GM18519 (cell line): Measurements from ENCODE around the gene ARHGEF10L.

Experiments used
- ATAC-seq: cut with Tn5 transposase; IDR thresholded peaks from one replicate; pipeline ENCODE4 v1.9.1; 2021; ENCODE audit warnings: mild to moderate bottlenecking, moderate library complexity; ENCODE audit not compliant: unreplicated experiment, low FRiP score

The ARHGEF10L gene

GRCh38 chr1:17545356-17545755 is 5.9 kb downstream of the ARHGEF10L start:
- no peak for ATAC-seq

- ATAC-seq: no peak
Observed at GRCh38 chr1:17546946-17547670, 7.6 kb downstream of the ARHGEF10L start.

GRCh38 chr1:17549384-17549783 is 9.9 kb downstream of the ARHGEF10L start:
- ATAC-seq: no peak

- no peak for ATAC-seq
Observed at GRCh38 chr1:17550729-17551584, 11.5 kb downstream of the ARHGEF10L start.

- no peak for ATAC-seq
Observed at GRCh38 chr1:17551755-17552234, 12.3 kb downstream of the ARHGEF10L start.

- ATAC-seq: no peak
Observed at GRCh38 chr1:17553975-17554700, 14.6 kb downstream of the ARHGEF10L start.

DNA sequence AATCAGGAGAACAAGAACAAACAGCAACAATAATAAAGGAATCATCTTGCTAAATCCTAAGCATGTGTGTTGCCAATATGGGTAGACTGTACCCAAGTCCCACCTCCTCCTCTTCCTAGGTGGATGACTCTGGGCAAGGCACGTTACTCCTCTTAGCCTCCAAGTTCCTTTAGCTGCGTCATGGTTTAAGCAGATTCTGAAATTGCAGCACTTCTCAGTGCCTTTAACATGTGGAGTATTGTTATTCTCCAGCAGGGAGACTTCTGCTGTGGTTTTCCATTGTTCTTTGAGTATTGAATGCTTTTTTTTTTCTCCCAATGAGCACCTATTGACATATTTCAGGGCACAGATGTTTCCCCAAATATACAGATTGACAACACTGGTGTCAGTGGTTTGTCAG is 15.5 kb downstream of the ARHGEF10L start:
- no peak for ATAC-seq

GRCh38 chr1:17557986-17558385 is 18.5 kb downstream of the ARHGEF10L start:
- no peak for ATAC-seq

DNA sequence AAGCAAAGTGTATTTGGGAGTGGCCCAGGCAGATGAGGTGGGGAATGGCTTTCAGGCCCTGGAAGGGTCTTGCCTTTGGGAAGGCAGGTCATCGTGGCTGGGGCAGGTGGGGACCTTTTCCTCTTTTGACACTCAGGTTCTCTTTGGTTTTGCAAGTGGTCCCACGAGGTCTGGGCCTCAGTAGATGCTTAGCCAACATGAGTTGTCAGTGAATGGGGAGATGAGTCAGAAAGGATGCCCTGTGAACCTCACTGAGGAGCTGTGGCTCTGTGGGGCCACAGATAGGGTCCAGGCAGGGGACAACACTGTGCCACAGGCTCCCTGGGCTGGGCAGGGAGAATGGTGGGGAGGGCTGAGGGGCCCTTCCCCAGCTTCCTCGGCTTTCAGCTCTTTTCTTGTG is 19.0 kb downstream of the ARHGEF10L start:
- ATAC-seq: no peak

GRCh38 chr1:17558954-17559614 is 19.6 kb downstream of the ARHGEF10L start:
- no peak for ATAC-seq

DNA sequence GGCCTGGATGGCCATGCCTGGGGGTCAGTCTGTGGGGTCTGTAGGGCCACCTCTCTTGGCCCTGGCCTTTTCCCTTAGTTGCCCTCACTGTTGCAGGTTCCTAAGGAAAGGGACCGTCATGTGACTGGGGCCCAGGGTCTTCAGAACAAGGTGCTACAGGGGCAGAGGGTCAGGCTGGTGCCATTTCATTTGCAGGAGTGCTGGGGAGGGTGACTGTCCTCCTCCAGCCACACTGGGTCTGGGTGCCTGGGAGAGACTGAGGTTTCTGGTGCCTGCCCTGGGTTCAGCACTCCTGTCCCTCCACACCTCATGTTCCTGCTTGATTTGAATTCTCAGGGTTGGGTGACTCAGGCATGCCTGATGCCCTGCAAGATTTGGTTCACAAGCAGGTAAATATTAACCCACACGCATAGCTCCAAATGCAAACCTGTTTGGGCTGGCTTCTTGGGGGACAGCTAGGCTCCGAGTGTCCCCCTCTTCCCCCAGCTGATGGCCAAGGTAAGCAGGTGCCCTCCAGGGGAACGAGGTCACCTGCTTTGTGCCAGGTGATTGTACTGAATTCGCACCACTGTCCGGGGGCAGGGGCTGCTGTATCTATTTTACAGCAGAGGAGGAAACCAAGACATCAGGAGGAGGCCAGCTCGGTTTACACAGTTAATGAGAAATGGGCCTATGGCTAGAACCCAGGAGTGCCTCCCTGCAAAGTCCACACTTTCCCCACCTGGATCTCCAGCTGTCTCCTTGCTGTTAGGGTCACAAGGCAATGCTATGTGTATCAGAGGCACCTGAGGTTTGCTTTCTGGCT is 20.3 kb downstream of the ARHGEF10L start:
- no peak for ATAC-seq

DNA sequence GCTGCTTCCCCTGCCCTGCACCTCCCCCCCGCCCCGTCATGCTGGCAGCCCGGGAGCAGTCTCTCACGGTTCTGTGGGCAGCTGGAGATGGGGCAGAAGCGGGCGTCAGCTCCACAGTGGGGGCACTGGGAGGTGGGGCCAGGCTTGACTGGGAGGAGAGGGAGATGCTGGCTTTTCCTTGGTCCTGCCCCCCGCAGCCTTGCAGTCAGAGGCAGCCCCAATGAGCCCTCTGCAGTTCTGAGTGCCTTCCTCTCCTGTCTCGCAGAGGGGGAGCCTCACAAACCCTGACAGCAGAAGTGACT is 21.7 kb downstream of the ARHGEF10L start:
- no peak for ATAC-seq

DNA sequence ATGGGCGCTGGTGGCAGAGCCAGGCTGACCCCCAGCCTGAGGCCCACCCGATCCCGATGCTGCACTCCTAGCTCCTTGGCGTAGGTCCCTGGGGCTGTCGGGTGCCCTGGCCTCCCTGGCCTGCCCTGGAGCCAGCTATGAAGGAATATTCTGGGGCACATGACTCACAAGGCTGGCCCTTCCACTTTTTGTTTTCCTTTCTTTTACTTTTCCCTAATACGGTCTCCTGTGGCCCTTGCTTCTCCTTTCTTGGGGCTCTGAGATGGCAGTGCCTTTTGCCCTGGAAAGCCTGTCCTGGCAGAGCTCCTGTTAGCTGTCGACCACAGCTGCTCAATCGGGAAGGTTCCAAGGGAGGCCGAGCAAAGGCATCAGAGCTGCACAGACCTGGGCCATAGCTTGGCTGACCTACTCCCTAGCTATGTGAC is 22.1 kb downstream of the ARHGEF10L start:
- no peak for ATAC-seq

GRCh38 chr1:17562375-17562774 is 22.9 kb downstream of the ARHGEF10L start:
- no peak for ATAC-seq

GRCh38 chr1:17563494-17564281 is 24.2 kb downstream of the ARHGEF10L start:
- no peak for ATAC-seq

DNA sequence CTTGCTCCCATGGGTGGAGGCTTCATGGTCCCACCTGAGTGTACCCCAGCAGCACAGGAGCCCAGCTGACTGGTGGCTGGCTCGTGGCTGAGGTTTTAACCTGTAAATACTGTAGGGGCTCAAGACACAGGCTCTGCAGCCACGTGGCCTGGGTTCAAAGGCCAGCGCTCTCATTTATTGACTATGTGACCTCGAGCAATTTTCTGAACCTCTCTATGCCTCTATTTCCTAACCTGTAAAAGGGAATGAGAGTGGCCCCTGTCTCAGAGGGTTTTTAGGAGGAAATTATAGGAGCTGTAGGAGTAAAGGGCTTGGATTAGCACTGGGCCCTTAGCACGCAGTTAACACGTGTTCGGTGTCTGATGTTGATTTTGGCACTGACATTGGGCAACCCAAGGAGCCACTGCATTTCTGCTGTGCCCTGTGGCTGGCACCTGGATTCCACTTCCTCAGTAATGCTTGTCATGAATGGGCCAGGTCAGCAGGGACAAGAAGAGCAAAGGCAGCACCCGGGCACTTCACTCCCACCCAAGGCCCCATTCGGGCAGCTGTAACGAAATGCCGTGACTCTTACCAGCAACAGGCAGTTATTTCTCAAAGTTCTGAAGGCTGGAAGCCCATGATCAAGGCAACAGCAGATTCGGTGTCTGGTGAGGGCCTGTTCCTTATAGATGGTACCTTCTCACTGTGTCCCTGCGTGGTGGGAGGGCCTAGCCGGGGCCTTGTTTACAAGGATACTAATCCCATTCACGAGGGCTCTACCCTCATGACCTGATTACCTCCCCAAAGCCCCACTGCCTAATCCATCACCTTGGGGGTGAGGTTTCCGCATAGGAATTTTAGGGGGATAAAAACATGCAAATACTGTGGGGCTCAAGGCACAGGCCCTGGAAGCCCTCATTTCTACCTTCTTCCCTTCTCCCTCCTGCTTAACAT is 25.2 kb downstream of the ARHGEF10L start:
- no peak for ATAC-seq

DNA sequence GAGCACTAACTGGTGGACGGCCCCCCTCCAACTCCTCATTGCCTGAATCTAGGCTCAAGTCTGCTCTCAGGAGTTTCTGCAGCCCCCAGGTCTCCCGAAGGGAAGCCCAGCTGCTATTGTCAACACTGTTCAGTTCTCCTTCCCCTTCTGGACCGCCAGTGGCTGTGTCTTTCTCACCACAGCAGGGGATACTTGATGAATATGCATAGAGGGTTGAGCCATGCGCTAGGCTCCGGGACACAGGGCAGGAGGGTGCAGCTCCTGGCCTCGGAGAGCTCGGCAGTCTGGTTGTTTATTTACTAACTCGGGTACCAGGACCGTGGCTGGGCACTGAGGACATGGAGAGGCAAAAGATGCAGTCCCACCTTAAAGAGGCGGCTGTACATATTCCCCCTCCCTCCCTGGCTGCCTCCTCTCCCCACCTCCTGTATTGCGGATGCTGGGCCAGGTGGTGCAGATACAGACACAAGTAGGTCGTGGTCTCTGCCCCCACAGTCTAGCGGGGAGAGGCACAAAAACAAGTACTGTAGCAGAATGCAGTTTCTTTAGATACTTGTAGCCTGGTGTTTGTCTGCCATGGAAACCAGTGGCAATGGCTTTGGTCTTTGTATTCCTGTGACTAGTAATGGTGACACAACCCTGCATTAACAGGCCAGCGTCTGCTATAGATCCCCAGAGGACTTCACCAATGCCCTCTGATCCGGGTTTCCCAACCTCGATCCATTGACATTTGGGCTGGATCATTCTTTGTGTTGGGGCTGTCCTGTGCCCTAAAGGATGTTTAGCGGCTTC is 26.2 kb downstream of the ARHGEF10L start:
- ATAC-seq: no peak
